ENCODE results near the gene MYD88. TPM values are rescaled to one million over a fixed set of nuclear protein-coding genes. Genes with fewer than 3 reads are reported as not detected.

Gene MYD88
- total and polyA plus RNA-seq, 9 of the 15 experiments (the other 6 are each of a cell fraction or from before 2014, with no cell fraction given) = 3.2 to 47.3 (median 27.6) TPM

- TF ChIP-seq TAL1 (IDR thresholded peaks at IDR 0.05) (no peak), IRF9 (tag; IDR thresholded peaks at IDR 0.05) (no peak)
- TF ChIP-seq, protein P1, sequence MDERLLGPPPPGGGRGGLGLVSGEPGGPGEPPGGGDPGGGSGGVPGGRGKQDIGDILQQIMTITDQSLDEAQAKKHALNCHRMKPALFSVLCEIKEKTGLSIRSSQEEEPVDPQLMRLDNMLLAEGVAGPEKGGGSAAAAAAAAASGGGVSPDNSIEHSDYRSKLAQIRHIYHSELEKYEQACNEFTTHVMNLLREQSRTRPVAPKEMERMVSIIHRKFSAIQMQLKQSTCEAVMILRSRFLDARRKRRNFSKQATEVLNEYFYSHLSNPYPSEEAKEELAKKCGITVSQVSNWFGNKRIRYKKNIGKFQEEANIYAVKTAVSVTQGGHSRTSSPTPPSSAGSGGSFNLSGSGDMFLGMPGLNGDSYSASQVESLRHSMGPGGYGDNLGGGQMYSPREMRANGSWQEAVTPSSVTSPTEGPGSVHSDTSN (CRISPR knock-in tag; IDR thresholded peaks at IDR 0.05; ENCODE audit: low read depth) = no peak
- TF ChIP-seq, protein P1 (tag; conservative IDR thresholded peaks at IDR 0.05; ENCODE audit: low read depth) = no peak
Measured at GRCh38 chr3:38124324-38125122, 13.9 kb upstream of the MYD88 start (continued).
